ENCODE results near the gene CHD9. TPM values are rescaled to one million over a fixed set of nuclear protein-coding genes. Genes with fewer than 3 reads are reported as not detected.

Gene CHD9
- total RNA-seq, 4 donors from 2014 or later = 37.4 to 112 (median 64.4) TPM

GRCh38 chr16:53059672-53060071, 4.9 kb downstream of the CHD9 start:
- intact Hi-C loops (cut with DNase I; ENCODE audit: low total_unique reads) = no loop called here
- in situ Hi-C loops (cut with MboI; ENCODE audit: low pct_ligation_motif_present in 1 of 4, low pct_unique_long_range_greater_than_20kb in 1 of 4, low sequenced_read_pairs in 3 of 4) = loop anchor here (10.0 to 25.0 kb wide), 4 partner anchors 85 to 153 kb away; no protein-coding TSS in a partner anchor

GRCh38 chr16:53061256-53061655, 6.5 kb downstream of the CHD9 start:
- no peaks in the 10 kb centered on the region for H3K36me3 ChIP-seq
- H3K9me3 ChIP-seq = no peaks in the 10 kb centered on the region
- intact Hi-C loops (cut with DNase I; ENCODE audit: low total_unique reads) (no loop called here), in situ Hi-C loops (cut with MboI; ENCODE audit: low pct_ligation_motif_present in 1 of 4, low pct_unique_long_range_greater_than_20kb in 1 of 4, low sequenced_read_pairs in 3 of 4) (loop anchor here in 2 of 4 donors (25.0 kb wide), 2 partner anchors 101 to 151 kb away; no protein-coding TSS in a partner anchor)
- peak overlapping the region in 1 of 4 donors; percentile 14 for H3K4me3 ChIP-seq
- 82 to 100% methylated on average over 1 to 5 of the region's 5 CpGs for WGBS, 2 donors (ENCODE audit: low coverage in 1 of 2)
- H3K27ac ChIP-seq = peak overlapping the region; percentile 47 to 81 (median 76)
- peaks cover 13 to 52% (median 19%) of the 10 kb centered on the region in 4 donors for H3K4me1 ChIP-seq
- H3K27me3 ChIP-seq = no peaks in the 10 kb centered on the region
- DNase-seq = no peak
- TF ChIP-seq CTCF (IDR thresholded peaks at IDR 0.05) (no peak), EP300 (IDR thresholded peaks at IDR 0.05; ENCODE audit: low read depth) (no peak), POLR2A (IDR thresholded peaks at IDR 0.05) (no peak), POLR2AphosphoS5 (IDR thresholded peaks at IDR 0.05) (no peak)

More at GRCh38 chr16:53059672-53060071, 4.9 kb downstream of the CHD9 start:
- H3K27ac ChIP-seq = peak overlapping the region in 2 of 4 donors; percentile 31 to 42
- DNase-seq = no peak
- WGBS, 2 donors (ENCODE audit: low coverage in 1 of 2) = 54 to 76% methylated on average over 6 to 7 of the region's 7 CpGs
- no peak overlapping the region for H3K4me3 ChIP-seq
- H3K36me3 ChIP-seq = no peaks in the 10 kb centered on the region
- H3K9me3 ChIP-seq = no peaks in the 10 kb centered on the region
- TF ChIP-seq CTCF (IDR thresholded peaks at IDR 0.05) (no peak), EP300 (IDR thresholded peaks at IDR 0.05; ENCODE audit: low read depth) (peak; percentile 81), POLR2AphosphoS5 (IDR thresholded peaks at IDR 0.05) (peak; percentile 28 to 79 (median 63)), POLR2A (IDR thresholded peaks at IDR 0.05) (no peak)
- H3K27me3 ChIP-seq = no peaks in the 10 kb centered on the region
- H3K4me1 ChIP-seq = peaks cover 19 to 53% (median 28%) of the 10 kb centered on the region in 4 donors

- TF ChIP-seq POLR2AphosphoS5 (IDR thresholded peaks at IDR 0.05) (peak in 1 of 3 donors; percentile 36), EP300 (IDR thresholded peaks at IDR 0.05; ENCODE audit: low read depth) (no peak)
- Histone ChIP-seq H3K4me3 (peak overlapping the region in 2 of 4 donors; percentile 6 to 14), H3K27me3 (no peaks in the 10 kb centered on the region), H3K36me3 (no peaks in the 10 kb centered on the region), H3K27ac (peak overlapping the region; percentile 47 to 81 (median 76)), H3K9me3 (no peaks in the 10 kb centered on the region), H3K4me1 (peaks cover 9 to 47% (median 15%) of the 10 kb centered on the region in 4 donors)
- in situ Hi-C loops (cut with MboI; ENCODE audit: low pct_ligation_motif_present in 1 of 4, low pct_unique_long_range_greater_than_20kb in 1 of 4, low sequenced_read_pairs in 3 of 4) = loop anchor here in 2 of 4 donors (25.0 kb wide), 2 partner anchors 101 to 151 kb away; no protein-coding TSS in a partner anchor
- DNase-seq = peak; percentile 84
- intact Hi-C loops (cut with DNase I; ENCODE audit: low total_unique reads) = no loop called here
- 0 to 14% methylated on average over 1 to 3 of the region's 3 CpGs for WGBS, 2 donors (ENCODE audit: low coverage in 1 of 2)
Observed at GRCh38 chr16:53061701-53062159, 6.9 kb downstream of the CHD9 start.

- no peak overlapping the region for H3K4me3 ChIP-seq
- H3K27ac ChIP-seq = no peak overlapping the region
- intact Hi-C loops (cut with DNase I; ENCODE audit: low total_unique reads) (no loop called here), in situ Hi-C loops (cut with MboI; ENCODE audit: low pct_ligation_motif_present in 1 of 4, low pct_unique_long_range_greater_than_20kb in 1 of 4, low sequenced_read_pairs in 3 of 4) (loop anchor here in 2 of 4 donors (25.0 kb wide), 2 partner anchors 98 to 148 kb away; no protein-coding TSS in a partner anchor)
- 76% methylated on average over 1 of the region's 1 CpG; no CpG with 5 or more reads in 1 of the 2 donors for WGBS, 2 donors (ENCODE audit: low coverage in 1 of 2)
- no peaks in the 10 kb centered on the region for H3K36me3 ChIP-seq
- peaks cover 0 to 28% (median 12%) of the 10 kb centered on the region in 4 donors for H3K4me1 ChIP-seq
- H3K9me3 ChIP-seq = no peaks in the 10 kb centered on the region
- H3K27me3 ChIP-seq = no peaks in the 10 kb centered on the region
- no peak for TF ChIP-seq EP300 (IDR thresholded peaks at IDR 0.05; ENCODE audit: low read depth)
- TF ChIP-seq CTCF (IDR thresholded peaks at IDR 0.05) = no peak
- TF ChIP-seq POLR2AphosphoS5 (IDR thresholded peaks at IDR 0.05) = no peak
- no peak for TF ChIP-seq POLR2A (IDR thresholded peaks at IDR 0.05)
- DNase-seq = no peak
Observed at GRCh38 chr16:53064081-53064578, 9.3 kb downstream of the CHD9 start.
